Nephron (organoid): Measurements from ENCODE around the gene ZNF280B.
A peak's percentile ranks its signal among the peaks of the same experiment; 100 is the strongest.
"Not testable (repeated sequence)": the region's sequence is repeated elsewhere in the genome, so short reads cannot be mapped to it uniquely, and the experiment has no call there.

Source experiments
- H3K27ac Mint-ChIP-seq, 3 experiments: 2 replicates each; pipeline ENCODE4 v1.8.0; 2020; ENCODE audit warnings: mixed read lengths in 3 of 3, mild to moderate bottlenecking in 2 of 3, moderate library complexity in 1 of 3
- H3K27me3 Mint-ChIP-seq: 2 replicates; pipeline ENCODE4 v1.8.0; 2021; ENCODE audit warnings: low read depth, mild to moderate bottlenecking, moderate library complexity, mixed read lengths
- H3K36me3 Mint-ChIP-seq: 2 replicates; pipeline ENCODE4 v1.8.0; 2020; ENCODE audit warnings: low read depth, mixed read lengths
- H3K4me1 Mint-ChIP-seq: 2 replicates; pipeline ENCODE4 v1.8.0; 2020; ENCODE audit warnings: mixed read lengths
- H3K4me3 Mint-ChIP-seq, 3 experiments: 2 replicates each; pipeline ENCODE4 v1.8.0; 2020; ENCODE audit warnings: mild to moderate bottlenecking in 3 of 3, mixed read lengths in 3 of 3, moderate library complexity in 2 of 3
- H3K9me3 Mint-ChIP-seq: 2 replicates; pipeline ENCODE4 v1.8.0; 2020; ENCODE audit warnings: mixed read lengths
- CTCF ChIP-seq, 3 experiments: fragments of 200-600 bp; sonication (generic); IDR thresholded peaks; one replicate each; pipeline ENCODE4 v1.5.0; 2021; ENCODE audit warnings: antibody characterized with exemption in 3 of 3; ENCODE audit not compliant: unreplicated experiment in 3 of 3

ZNF280B gene

GRCh38 chr22:22519591-22519990 is 11.0 kb upstream of the ZNF280B start:
- TF ChIP-seq CTCF (IDR thresholded peaks at IDR 0.05; ENCODE audit: unreplicated experiment in 3 of 3) = no peak
- Mint-ChIP-seq H3K9me3 (peaks cover 2% of the 10 kb centered on the region), H3K4me1 (peaks cover 10% of the 10 kb centered on the region), H3K27me3 (peaks cover 35% of the 10 kb centered on the region), H3K4me3 (no peak overlapping the region), H3K36me3 (no peaks in the 10 kb centered on the region), H3K27ac (no peak overlapping the region)

- Mint-ChIP-seq H3K4me3 (no peak overlapping the region), H3K27ac (no peak overlapping the region), H3K4me1 (peaks cover 28% of the 10 kb centered on the region), H3K9me3 (no peaks in the 10 kb centered on the region), H3K27me3 (peaks cover 39% of the 10 kb centered on the region), H3K36me3 (no peaks in the 10 kb centered on the region)
- TF ChIP-seq CTCF (IDR thresholded peaks at IDR 0.05; ENCODE audit: unreplicated experiment in 3 of 3) = no peak
Measured at GRCh38 chr22:22516992-22517391, 8.4 kb upstream of the ZNF280B start.

GRCh38 chr22:22515890-22516289 is 7.3 kb upstream of the ZNF280B start:
- H3K27me3 Mint-ChIP-seq = peaks cover 44% of the 10 kb centered on the region
- no peak for TF ChIP-seq CTCF (IDR thresholded peaks at IDR 0.05; ENCODE audit: unreplicated experiment in 3 of 3)
- H3K27ac Mint-ChIP-seq = no peak overlapping the region
- H3K4me1 Mint-ChIP-seq = peaks cover 28% of the 10 kb centered on the region
- H3K9me3 Mint-ChIP-seq = no peaks in the 10 kb centered on the region
- no peaks in the 10 kb centered on the region for H3K36me3 Mint-ChIP-seq
- no peak overlapping the region for H3K4me3 Mint-ChIP-seq

GRCh38 chr22:22514431-22514830 is 5.9 kb upstream of the ZNF280B start:
- Mint-ChIP-seq H3K27ac (peak overlapping the region in 1 of 3 experiments; percentile 53), H3K27me3 (peaks cover 44% of the 10 kb centered on the region), H3K4me1 (peaks cover 28% of the 10 kb centered on the region)
- H3K9me3 Mint-ChIP-seq, H3K4me3 Mint-ChIP-seq, H3K36me3 Mint-ChIP-seq: not testable (repeated sequence)

GRCh38 chr22:22513619-22514018 is 5.1 kb upstream of the ZNF280B start:
- H3K4me1 Mint-ChIP-seq = peaks cover 28% of the 10 kb centered on the region
- H3K27ac Mint-ChIP-seq = no peak overlapping the region
- no peaks in the 10 kb centered on the region for H3K36me3 Mint-ChIP-seq
- H3K9me3 Mint-ChIP-seq = peaks cover 9% of the 10 kb centered on the region
- peaks cover 44% of the 10 kb centered on the region for H3K27me3 Mint-ChIP-seq
- no peak overlapping the region for H3K4me3 Mint-ChIP-seq
- no peak for TF ChIP-seq CTCF (IDR thresholded peaks at IDR 0.05; ENCODE audit: unreplicated experiment in 3 of 3)

- Mint-ChIP-seq H3K36me3 (peaks cover 1% of the 10 kb centered on the region), H3K27me3 (peaks cover 44% of the 10 kb centered on the region), H3K4me3 (peak overlapping the region in 1 of 3 experiments; percentile 55), H3K4me1 (peaks cover 29% of the 10 kb centered on the region), H3K9me3 (peaks cover 9% of the 10 kb centered on the region), H3K27ac (no peak overlapping the region)
- no peak for TF ChIP-seq CTCF (IDR thresholded peaks at IDR 0.05; ENCODE audit: unreplicated experiment in 3 of 3)
Measured at GRCh38 chr22:22512951-22513350, 4.4 kb upstream of the ZNF280B start.

- H3K4me3 Mint-ChIP-seq = peak overlapping the region in 2 of 3 experiments; percentile 67 to 70
- not testable (repeated sequence) for H3K9me3 Mint-ChIP-seq, H3K27ac Mint-ChIP-seq
- H3K4me1 Mint-ChIP-seq = peaks cover 42% of the 10 kb centered on the region
- H3K27me3 Mint-ChIP-seq = peaks cover 33% of the 10 kb centered on the region
- peaks cover 19% of the 10 kb centered on the region for H3K36me3 Mint-ChIP-seq
Measured at GRCh38 chr22:22510833-22511232, 2.3 kb upstream of the ZNF280B start.

- Mint-ChIP-seq H3K27me3 (peaks cover 23% of the 10 kb centered on the region), H3K4me3 (peak overlapping the region; percentile 89 to 93 (median 93))
- H3K9me3 Mint-ChIP-seq = not testable (repeated sequence)
Measured at GRCh38 chr22:22509912-22510311, 1.4 kb upstream of the ZNF280B start.

More at GRCh38 chr22:22509912-22510311, 1.4 kb upstream of the ZNF280B start:
- not testable (repeated sequence) for H3K27ac Mint-ChIP-seq
- H3K36me3 Mint-ChIP-seq = peaks cover 26% of the 10 kb centered on the region
- H3K4me1 Mint-ChIP-seq = peaks cover 36% of the 10 kb centered on the region
